ENCODE results near the gene ZBED6.

Gene ZBED6

GRCh38 chr1:203772836-203773235 lies 22.6 kb upstream of the ZBED6 start:
- TF ChIP-seq CTCF (conservative IDR thresholded peaks at IDR 0.05): no peak
- H3K27ac ChIP-seq: peak overlapping the region; percentile 41; the same call in 1 of the 2 replicates

GRCh38 chr1:203776636-203777035 lies 18.8 kb upstream of the ZBED6 start:
- no peak overlapping the region for H3K27ac ChIP-seq
- TF ChIP-seq CTCF (conservative IDR thresholded peaks at IDR 0.05): peak; percentile 50

- no peak for TF ChIP-seq CTCF (conservative IDR thresholded peaks at IDR 0.05)
- H3K27ac ChIP-seq: no peak overlapping the region
Observed at GRCh38 chr1:203777596-203777995, 17.8 kb upstream of the ZBED6 start.

- no peak overlapping the region for H3K27ac ChIP-seq
- no peak for TF ChIP-seq CTCF (conservative IDR thresholded peaks at IDR 0.05)
Observed at GRCh38 chr1:203778146-203778545, 17.3 kb upstream of the ZBED6 start.

GRCh38 chr1:203778789-203779188 lies 16.6 kb upstream of the ZBED6 start:
- no peak for TF ChIP-seq CTCF (conservative IDR thresholded peaks at IDR 0.05)
- H3K27ac ChIP-seq: no peak overlapping the region

- H3K27ac ChIP-seq: no peak overlapping the region
- TF ChIP-seq CTCF (conservative IDR thresholded peaks at IDR 0.05): no peak
Observed at GRCh38 chr1:203781962-203782361, 13.5 kb upstream of the ZBED6 start.

GRCh38 chr1:203789966-203790365 lies 5.5 kb upstream of the ZBED6 start:
- TF ChIP-seq CTCF (conservative IDR thresholded peaks at IDR 0.05): no peak
- H3K27ac ChIP-seq: no peak overlapping the region

- no peak for TF ChIP-seq CTCF (conservative IDR thresholded peaks at IDR 0.05)
- no peak overlapping the region for H3K27ac ChIP-seq
Observed at GRCh38 chr1:203791498-203791897, 3.9 kb upstream of the ZBED6 start.
